Measurements from ENCODE around the gene CAP1. TPM values are rescaled to one million over a fixed set of nuclear protein-coding genes. Genes with fewer than 3 reads are reported as not detected.
A peak's percentile ranks its signal among the peaks of the same experiment; 100 is the strongest.

CAP1 gene
- total and polyA plus RNA-seq, 2 of the 13 experiments (the other 11 are each of a cell fraction or from before 2014, with no cell fraction given), result 174 to 195 TPM

DNA sequence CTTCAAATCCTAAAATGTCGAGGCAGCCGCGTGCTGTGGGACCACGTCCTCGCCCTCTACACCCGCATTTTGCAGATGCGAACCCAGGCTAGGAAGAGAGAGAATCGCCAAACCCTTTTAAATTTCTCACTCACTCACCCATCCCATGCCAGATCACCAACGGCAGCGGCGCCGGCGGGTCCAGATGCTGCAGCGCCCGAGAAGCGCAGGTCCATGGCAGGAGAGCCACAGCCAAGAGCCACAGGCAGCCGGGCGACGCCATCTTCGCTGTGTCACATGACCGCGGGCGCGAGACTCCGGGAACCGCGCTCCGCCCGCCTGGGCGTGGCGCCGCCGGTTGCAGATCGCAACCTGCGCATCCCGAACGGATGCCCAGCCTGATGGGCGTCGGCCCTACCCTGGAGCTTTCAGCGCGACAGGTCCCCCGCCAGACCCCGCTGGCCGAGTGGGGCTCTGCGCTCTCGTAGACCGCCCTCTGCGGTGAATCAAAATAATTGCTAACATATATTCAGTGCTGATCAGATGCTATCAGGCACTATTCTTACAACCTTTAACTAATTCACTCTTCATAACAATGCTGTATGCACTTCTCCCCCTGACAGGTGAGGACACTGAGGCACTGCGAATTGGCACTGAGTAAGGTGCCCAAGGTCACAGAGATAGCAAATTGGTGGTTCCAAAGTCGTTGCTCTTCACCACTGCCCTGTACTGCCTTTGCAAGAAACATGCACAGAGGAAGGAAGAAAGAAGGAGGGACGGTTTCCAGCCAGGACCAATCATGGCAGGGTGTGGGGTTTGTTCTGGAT is 56.7 kb downstream of the CAP1 start, which contains the start of gene PPT1 (continued):
- no peak for TF ChIP-seq ZNF512 (CRISPR knock-in tag; IDR thresholded peaks at IDR 0.05)
- TF ChIP-seq, protein P1, sequence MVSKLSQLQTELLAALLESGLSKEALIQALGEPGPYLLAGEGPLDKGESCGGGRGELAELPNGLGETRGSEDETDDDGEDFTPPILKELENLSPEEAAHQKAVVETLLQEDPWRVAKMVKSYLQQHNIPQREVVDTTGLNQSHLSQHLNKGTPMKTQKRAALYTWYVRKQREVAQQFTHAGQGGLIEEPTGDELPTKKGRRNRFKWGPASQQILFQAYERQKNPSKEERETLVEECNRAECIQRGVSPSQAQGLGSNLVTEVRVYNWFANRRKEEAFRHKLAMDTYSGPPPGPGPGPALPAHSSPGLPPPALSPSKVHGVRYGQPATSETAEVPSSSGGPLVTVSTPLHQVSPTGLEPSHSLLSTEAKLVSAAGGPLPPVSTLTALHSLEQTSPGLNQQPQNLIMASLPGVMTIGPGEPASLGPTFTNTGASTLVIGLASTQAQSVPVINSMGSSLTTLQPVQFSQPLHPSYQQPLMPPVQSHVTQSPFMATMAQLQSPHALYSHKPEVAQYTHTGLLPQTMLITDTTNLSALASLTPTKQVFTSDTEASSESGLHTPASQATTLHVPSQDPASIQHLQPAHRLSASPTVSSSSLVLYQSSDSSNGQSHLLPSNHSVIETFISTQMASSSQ (IDR thresholded peaks at IDR 0.05; ENCODE audit: low read depth), result no peak
- TF ChIP-seq, protein P1 (CRISPR knock-in tag; IDR thresholded peaks at IDR 0.05; ENCODE audit: borderline replicate concordance), result 0 out of 2 replicates have a peak, but pooled peaks have one; percentile 57
- TF ChIP-seq ZFP1 (CRISPR knock-in tag; IDR thresholded peaks at IDR 0.05), result no peak
- TF ChIP-seq ZNF205 (CRISPR knock-in tag; IDR thresholded peaks at IDR 0.05), result peak; percentile 38; the same call in 1 of the 2 replicates
- TF ChIP-seq KAT8 (CRISPR knock-in tag; IDR thresholded peaks at IDR 0.05), result peak; percentile 97
- no peak for TF ChIP-seq ZNF567 (CRISPR knock-in tag; IDR thresholded peaks at IDR 0.05; ENCODE audit: borderline replicate concordance)
- TF ChIP-seq, protein P2, sequence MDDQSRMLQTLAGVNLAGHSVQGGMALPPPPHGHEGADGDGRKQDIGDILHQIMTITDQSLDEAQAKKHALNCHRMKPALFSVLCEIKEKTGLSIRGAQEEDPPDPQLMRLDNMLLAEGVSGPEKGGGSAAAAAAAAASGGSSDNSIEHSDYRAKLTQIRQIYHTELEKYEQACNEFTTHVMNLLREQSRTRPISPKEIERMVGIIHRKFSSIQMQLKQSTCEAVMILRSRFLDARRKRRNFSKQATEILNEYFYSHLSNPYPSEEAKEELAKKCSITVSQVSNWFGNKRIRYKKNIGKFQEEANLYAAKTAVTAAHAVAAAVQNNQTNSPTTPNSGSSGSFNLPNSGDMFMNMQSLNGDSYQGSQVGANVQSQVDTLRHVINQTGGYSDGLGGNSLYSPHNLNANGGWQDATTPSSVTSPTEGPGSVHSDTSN (CRISPR knock-in tag; IDR thresholded peaks at IDR 0.05; ENCODE audit: borderline replicate concordance), result no peak
- peak; percentile 43; the same call in 1 of the 2 replicates for TF ChIP-seq ZNF264 (CRISPR knock-in tag; IDR thresholded peaks at IDR 0.05)
- TF ChIP-seq ZNF564 (CRISPR knock-in tag; IDR thresholded peaks at IDR 0.05), result no peak
- TF ChIP-seq SALL2 (CRISPR knock-in tag; IDR thresholded peaks at IDR 0.05), result peak; percentile 62; the same call in 1 of the 2 replicates
- TF ChIP-seq, protein P3, sequence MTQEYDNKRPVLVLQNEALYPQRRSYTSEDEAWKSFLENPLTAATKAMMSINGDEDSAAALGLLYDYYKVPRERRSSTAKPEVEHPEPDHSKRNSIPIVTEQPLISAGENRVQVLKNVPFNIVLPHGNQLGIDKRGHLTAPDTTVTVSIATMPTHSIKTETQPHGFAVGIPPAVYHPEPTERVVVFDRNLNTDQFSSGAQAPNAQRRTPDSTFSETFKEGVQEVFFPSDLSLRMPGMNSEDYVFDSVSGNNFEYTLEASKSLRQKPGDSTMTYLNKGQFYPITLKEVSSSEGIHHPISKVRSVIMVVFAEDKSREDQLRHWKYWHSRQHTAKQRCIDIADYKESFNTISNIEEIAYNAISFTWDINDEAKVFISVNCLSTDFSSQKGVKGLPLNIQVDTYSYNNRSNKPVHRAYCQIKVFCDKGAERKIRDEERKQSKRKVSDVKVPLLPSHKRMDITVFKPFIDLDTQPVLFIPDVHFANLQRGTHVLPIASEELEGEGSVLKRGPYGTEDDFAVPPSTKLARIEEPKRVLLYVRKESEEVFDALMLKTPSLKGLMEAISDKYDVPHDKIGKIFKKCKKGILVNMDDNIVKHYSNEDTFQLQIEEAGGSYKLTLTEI (CRISPR knock-in tag; conservative IDR thresholded peaks at IDR 0.05), result no peak
- peak; percentile 22; the same call in 1 of the 2 replicates for TF ChIP-seq ZNF556 (CRISPR knock-in tag; IDR thresholded peaks at IDR 0.05; ENCODE audit: borderline replicate concordance)
- no peak for TF ChIP-seq NR1H2 (CRISPR knock-in tag; IDR thresholded peaks at IDR 0.05; ENCODE audit: borderline replicate concordance, low read depth)
- TF ChIP-seq ZNF577 (CRISPR knock-in tag; IDR thresholded peaks at IDR 0.05; ENCODE audit: borderline replicate concordance, low read depth), result 0 out of 2 replicates have a peak, but pooled peaks have one; percentile 35
- TF ChIP-seq, protein P4, sequence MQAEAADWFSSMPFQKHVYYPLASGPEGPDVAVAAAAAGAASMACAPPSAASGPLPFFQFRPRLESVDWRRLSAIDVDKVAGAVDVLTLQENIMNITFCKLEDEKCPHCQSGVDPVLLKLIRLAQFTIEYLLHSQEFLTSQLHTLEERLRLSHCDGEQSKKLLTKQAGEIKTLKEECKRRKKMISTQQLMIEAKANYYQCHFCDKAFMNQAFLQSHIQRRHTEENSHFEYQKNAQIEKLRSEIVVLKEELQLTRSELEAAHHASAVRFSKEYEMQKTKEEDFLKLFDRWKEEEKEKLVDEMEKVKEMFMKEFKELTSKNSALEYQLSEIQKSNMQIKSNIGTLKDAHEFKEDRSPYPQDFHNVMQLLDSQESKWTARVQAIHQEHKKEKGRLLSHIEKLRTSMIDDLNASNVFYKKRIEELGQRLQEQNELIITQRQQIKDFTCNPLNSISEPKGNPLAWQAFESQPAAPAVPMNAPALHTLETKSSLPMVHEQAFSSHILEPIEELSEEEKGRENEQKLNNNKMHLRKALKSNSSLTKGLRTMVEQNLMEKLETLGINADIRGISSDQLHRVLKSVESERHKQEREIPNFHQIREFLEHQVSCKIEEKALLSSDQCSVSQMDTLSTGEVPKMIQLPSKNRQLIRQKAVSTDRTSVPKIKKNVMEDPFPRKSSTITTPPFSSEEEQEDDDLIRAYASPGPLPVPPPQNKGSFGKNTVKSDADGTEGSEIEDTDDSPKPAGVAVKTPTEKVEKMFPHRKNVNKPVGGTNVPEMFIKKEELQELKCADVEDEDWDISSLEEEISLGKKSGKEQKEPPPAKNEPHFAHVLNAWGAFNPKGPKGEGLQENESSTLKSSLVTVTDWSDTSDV (CRISPR knock-in tag; IDR thresholded peaks at IDR 0.05), result no peak
- peak; percentile 66; the same call in 1 of the 2 replicates for TF ChIP-seq HOXA9 (CRISPR knock-in tag; IDR thresholded peaks at IDR 0.05; ENCODE audit: borderline replicate concordance)
